Fibroblast of skin of right quadriceps (primary cell): ENCODE results near the gene MAP3K6.

ENCODE experiments used
- DNase-seq: peaks from one replicate; pipeline ENCODE4 v3.0.0-alpha.2; 2013

MAP3K6 gene

GRCh38 chr1:27353629-27354028 is 13.1 kb downstream of the MAP3K6 start:
- no peak for DNase-seq

DNA sequence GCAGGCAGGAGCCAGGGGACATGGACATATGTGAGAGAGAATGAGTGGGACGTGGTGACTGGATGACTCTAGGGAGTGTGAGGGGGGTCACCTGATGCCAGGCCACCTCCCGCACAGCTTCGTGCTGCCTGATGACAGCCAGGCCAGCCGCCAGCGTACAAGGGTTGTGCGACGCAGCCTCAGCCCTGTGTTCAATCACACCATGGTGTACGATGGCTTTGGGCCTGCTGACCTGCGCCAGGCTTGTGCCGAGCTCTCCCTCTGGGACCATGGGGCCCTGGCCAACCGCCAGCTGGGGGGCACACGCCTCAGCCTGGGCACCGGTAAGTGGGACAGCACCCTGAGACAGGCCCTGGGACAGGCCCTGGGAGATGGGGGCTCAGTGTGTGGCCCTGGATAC is 13.6 kb downstream of the MAP3K6 start:
- no peak for DNase-seq

- DNase-seq = no peak
Observed at GRCh38 chr1:27351541-27352107, 15.1 kb downstream of the MAP3K6 start.

GRCh38 chr1:27350663-27351540 is 15.9 kb downstream of the MAP3K6 start:
- DNase-seq = peak; percentile 28

DNA sequence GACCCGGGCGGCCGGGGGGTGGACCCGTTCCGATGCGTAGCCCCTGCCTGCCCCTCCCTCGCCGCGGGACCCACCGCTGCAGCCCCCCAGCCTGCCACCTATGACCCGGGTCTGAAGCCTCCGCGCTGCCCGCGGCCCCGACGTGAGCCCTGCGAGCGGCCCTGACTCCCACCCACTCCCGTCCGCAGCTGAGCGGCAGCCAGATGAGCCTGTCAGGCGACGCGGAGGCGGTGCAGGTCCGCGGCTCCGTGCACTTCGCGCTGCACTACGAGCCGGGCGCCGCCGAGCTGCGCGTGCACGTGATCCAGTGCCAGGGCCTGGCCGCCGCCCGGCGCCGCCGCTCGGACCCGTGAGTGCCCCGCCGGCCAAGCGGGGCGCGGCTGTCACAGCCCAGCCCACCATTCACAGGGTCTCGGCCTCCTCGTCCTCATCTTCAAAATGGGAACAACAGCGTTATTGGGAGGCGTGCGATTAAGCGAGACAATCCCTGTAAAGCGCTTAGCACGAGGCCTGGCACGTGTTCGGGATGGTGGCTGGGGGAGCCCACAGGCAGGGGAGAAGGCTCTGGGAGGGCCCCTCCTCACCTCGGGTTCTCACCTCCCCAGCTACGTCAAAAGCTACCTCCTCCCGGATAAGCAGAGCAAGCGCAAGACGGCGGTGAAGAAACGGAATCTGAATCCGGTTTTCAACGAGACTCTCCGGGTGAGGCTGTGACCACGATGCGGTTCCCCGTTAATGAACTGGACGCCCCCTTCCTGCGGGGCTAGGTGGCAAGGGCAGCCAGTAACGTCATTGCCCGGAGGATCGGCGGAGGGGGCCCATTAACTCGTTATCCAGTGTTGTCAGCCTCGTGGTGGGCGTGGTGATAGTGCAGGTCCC is 16.7 kb downstream of the MAP3K6 start:
- peak; percentile 61 for DNase-seq

DNA sequence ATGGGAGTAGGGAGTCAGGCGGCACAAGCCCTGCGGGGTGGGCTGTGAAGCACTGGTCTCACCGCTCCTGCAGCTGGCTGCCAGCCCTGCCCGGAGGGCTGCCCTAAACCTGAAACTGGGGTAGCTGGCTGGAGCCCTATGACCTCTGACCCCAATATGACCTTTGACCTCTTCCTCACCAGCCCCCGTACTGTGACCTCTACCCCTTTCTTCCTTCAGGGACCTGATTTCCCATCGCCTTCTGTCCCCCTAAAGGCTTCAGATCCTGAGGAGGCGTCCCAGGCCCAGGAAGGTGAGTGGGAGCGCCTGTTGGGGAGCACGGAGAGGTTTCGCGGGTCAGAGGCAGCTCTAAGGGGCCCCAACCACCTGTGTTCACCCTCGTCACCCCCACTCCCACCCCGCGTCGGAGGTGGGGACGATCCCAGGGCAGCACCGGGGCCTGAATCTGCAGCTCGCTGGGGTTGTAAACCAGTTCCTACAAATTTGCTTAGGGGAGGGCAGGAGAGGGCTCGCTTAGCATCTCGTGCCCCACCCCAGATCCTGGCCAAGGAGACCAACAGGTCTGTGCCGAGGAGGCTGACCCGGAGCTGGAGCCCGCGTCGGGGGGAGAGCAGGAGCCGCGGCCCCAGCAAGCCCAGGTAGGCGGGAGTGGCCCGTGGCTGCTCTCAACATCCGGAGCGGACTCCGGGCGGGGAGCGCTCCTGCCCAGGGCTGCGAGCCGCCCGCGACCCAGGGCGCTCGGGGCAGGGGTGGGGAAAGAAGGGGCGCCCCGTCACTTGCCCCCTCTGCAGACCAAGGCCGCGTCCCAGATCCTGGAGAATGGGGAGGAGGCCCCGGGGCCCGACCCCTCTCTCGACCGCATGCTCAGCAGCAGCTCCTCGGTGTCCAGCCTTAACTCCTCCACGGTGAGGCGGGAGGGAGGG is 17.6 kb downstream of the MAP3K6 start:
- DNase-seq = no peak

DNA sequence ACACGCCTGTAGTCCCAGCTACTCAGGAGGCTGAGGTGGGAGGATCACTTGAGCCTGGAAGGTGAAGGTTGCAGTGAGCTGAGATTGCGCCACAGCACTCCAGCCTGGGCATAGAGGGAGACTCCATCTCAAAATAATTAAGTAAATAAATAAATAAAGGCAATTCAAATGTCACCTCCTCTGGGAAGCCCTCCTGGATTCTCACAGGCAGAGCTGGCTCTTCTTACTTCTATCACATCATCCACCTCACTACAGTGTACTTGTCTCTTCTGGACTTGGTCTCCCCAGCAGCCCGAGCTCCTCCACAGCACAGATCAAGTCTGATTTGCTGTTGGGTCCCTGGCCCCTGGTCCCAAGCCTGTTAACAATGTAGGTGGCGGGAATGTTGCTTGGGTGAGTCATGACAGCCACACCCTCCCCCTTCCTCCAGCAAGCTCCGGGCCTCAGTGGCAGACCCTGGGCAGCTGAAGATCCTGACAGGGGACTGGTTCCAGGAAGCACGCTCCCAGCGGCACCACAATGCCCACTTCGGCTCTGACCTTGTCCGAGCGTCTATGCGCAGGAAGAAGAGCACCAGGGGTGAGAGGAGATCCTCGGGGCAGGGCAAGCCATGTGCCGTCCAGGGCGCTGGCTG is 19.7 kb downstream of the MAP3K6 start:
- no peak for DNase-seq

DNA sequence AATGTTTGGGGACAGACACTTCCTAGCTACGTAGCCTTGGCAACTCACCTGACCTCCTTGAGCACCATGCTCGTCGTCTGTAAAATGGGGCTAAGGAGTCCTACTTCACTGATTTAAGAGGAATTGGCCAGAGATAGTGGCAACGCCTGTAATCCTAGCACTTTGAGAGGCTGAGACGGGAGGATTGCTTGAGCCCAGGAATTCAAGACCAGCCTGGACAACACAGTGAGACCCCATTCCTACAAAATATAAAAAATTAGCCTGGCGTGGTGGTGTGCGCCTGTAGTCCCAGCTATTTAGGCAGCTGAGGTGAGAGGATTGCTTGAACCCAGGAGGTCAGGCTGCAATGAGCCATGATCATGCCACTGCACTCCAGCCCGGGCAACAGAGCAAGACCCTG is 20.4 kb downstream of the MAP3K6 start:
- no peak for DNase-seq

DNA sequence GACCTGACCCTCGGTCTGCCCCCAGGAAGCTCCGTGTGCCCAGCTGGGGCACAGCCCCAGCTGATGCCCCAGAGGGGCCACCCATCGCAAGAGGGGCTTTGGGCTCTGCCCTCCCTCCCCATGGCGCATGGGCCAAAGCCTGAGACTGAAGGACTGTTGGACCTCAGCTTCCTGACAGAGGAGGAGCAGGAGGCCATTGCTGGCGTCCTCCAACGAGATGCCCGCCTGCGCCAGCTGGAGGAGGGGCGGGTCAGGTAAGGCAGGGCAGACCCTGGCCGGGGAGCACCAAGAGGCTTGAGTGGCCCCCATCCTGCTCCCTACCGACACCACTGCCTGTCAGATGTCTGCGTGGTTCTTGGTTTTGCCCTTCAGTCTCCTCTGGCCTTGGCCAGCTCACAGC is 21.5 kb downstream of the MAP3K6 start:
- DNase-seq = no peak

DNA sequence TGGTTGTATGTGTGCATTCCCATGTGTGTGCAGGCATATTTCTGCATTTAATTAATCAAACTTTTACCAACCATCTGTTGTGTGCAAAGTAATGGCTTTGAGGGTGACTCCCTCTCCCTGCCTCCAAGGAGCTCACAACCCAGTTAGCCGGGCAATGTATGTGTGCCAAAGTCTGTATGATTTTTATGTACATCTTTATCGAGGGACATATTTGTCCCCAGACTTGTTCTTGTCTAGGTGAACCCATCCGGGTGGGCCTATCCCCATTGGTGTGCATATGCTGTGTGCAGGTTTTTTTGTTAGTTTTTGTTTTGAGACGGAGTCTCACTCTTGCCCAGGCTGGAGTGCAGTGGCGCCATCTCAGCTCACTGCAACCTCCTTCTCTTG is 23.1 kb downstream of the MAP3K6 start:
- no peak for DNase-seq

DNA sequence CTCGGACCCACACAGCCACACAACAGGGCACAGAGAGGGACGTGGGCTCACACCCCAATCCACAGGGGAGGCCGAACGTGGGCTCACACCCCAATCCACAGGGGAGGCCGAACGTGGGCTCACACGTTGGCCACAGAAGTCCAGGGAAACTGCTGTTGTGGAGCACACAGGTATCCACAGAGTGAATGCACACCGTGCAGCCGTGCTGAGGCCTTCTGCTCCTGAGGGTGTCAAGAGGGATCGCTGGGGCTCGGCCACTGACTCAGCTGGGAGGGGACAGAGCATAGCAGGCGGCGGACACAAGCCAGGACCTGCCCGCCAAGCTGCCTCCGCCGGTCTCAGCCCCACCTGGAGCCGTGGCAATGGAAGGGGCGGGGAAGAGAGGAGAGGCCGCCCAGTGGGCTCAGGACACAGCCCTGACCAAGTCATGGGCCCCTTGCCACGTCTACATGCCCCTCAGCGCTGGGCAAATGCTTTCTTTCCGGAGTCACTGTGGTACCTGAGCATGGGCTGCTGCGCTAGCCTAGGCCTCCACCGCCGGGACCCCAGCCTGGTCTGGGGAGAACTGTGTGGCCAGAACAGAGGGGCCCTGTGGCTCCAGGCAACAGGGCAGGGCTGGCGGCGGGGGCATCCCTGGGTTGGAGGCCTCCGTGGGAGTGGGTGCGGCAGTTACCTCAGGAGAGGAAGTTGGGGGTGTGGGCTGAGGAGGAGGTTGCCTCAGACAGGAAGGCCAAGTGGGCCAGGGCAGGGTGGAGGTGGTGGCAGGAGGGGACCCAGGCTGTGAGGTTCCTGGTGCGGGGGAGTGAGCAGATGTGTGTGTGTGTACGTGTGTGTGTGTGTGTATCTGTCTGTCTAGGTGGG is 23.8 kb downstream of the MAP3K6 start:
- no peak for DNase-seq

DNA sequence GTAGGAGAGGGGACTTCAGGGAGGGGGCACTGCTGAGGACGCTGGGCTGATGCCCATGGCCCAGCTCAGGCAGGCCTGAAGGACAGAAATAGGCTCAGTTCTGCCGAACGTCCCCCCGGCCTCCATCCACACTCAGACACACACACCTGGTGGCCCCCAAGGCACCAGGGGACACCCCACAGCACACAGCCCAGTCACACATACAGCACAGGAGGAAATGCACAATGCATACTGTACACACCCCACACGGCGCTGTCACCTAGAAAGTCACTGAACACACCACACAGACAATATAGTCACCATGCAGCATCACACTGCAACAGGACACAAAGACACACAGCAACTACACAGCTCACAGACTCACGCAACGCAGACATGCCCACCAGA is 24.4 kb downstream of the MAP3K6 start:
- DNase-seq = no peak

- peak; percentile 75 for DNase-seq
Observed at GRCh38 chr1:27341525-27342252, 25.1 kb downstream of the MAP3K6 start, which contains the start of gene SYTL1. Gene SYTL1, plus strand, starts transcription at chr1:27342022. Its CDS starts 3,313 bp downstream, at chr1:27345335.

DNA sequence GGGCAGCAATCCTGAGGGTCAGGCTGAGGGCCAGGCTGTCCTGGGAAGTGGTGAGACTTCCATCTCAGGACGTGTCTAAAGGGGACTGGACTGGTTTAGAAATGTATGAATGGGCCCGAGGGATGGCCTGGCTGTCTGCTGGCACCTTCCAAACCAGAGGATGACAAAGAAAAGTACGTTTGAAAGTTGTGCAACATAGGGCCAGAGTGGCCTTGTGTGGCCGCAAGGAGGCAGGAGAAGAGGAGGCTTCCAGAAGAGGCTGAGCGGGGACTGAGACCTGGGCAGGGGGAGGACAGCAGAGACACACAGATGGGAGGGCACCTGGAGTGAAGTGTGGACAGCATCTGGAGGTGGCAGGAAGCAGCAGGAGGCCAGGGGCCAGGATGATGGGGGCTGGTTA is 27.5 kb downstream of the MAP3K6 start:
- no peak for DNase-seq

DNA sequence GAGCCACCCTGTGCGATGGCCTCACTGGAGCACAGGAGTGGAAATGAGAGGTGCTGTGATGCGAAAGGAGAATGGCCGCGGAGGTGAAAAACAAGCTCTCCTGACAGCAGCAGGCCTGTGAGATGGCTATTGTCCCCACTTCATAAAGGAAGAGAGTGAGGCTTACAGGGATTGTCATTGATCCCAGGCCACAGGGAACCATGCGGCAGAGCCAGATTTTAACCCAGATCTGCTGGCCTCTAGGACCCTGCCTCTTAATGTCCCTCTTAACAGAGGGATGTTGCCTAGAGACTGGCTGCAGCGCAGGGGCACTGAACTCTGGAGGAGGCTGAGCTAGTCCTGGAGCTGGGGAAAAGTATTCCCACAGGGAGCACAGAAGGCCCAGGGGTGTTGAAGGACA is 28.0 kb downstream of the MAP3K6 start:
- no peak for DNase-seq

DNA sequence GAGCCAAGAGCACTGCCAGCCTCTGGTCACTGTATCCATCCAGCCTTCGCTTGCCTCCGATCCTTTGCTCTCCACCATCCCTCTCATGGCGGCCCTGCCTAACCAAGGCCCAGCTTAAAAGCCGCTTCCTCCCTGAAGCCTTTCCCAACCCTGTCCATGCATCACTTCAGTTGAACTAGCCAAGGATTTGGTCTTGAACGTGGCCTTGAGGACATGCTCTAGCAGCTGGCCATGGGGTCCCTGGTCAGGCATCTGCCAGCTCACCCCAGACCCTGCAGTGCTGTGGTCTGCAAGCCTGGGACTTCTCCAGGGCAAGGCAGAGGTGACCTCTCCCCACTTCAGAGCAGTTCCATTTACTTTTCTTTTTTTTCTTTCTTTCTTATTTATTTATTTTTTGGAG is 30.0 kb downstream of the MAP3K6 start:
- no peak for DNase-seq

DNA sequence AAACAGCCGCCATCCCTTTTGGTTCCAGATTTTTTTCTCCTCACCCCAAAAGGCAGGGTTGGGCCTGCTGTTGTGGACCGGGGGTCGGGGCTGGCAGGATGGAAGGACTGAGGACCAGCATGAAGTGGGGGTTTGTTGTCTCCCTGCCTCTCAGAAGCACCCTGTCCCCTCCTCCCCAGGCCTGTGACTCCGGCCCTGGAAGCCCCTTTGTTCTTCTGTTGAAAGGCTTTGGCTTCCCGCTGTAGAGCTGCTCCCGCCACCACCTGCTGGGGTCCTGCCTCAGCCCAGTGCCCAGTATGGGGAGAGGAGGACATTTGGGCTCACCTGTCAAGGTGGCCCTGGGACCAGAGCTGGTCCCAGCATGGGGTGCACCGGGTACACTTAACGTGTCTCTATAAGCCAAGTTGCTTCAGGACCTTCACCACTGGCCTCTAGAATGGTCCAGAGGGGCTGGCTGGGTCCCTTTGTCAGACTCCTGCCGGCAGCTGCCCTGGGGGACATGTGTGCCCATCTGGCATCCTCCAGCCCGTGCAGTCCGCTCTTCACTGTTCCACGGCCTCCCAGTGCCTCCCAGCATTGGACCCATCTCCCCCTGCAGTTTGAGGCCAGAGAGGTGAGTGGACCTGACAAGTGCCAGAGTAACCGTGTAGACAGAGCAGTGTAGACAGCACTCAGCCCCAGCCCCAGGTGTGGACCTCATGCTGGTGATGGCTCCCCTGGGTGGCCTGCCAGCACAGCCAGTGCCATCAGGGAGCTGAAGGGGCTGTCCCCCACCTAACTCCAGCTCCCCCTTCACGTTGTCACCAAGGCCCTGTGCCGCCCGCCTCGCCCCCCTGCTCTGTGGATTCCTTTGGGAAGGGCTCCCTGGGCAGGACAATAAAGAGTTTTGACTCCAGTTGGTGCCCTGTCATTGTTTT is 31.0 kb downstream of the MAP3K6 start:
- DNase-seq = no peak

DNA sequence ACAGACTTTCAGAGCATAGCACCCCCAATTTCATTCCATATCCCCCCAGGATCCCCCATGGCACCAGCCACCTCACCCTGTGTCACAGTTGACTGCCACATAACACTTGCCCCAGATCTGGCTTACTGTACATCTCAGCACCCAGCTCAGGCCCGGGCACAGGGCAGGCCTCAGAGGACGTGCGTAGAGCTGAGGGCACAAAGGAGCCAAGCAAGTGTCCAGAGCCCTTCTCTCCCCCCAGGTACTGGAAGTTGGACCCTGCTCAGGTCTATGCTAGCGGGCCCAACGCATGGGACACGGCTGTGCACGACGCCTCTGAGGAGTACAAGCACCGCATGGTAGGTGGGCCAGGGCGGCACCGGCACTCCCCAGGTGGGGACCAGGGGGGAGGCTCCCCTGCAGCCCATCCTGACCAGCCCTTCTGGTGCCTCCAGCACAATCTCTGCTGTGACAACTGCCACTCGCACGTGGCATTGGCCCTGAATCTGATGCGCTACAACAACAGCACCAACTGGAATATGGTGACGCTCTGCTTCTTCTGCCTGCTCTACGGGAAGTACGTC is 33.0 kb downstream of the MAP3K6 start:
- no peak for DNase-seq
